CD4-positive, CD25-positive, alpha-beta regulatory T cell (primary cell): Measurements from ENCODE around the gene PRRX2. TPM values are rescaled to one million over a fixed set of nuclear protein-coding genes. Genes with fewer than 3 reads are reported as not detected.

Source experiments
- ATAC-seq, 2 donors: fragments of 150-1000 bp; cut with Tn5 transposase; one replicate each; pipeline ENCODE4 v1.10.0; 2021; ENCODE audit warnings: low read depth in 2 of 2, moderate number of reproducible peaks in 2 of 2, moderate library complexity in 1 of 2
- DNase-seq, 3 donors: peaks; one replicate each; pipeline versions ENCODE4 v3.0.0 to v3.0.0-alpha.2; 2012 to 2022; ENCODE audit warnings: mixed read lengths in 1 of 3
- H3K27ac ChIP-seq: one replicate; pipeline ENCODE4 v1.7.0; 2013; ENCODE audit warnings: mild to moderate bottlenecking, low read length; ENCODE audit not compliant: insufficient read depth, poor library complexity, severe bottlenecking
- H3K27me3 ChIP-seq: one replicate; pipeline ENCODE4 v1.7.0; 2013; ENCODE audit warnings: low read length; ENCODE audit not compliant: control insufficient read depth, insufficient read depth
- H3K36me3 ChIP-seq: one replicate; pipeline ENCODE4 v1.7.0; 2013; ENCODE audit warnings: mild to moderate bottlenecking, low read length, moderate library complexity; ENCODE audit not compliant: control insufficient read depth, insufficient read depth
- H3K4me1 ChIP-seq: 2 replicates; pipeline ENCODE4 v1.7.0; 2013; ENCODE audit warnings: mild to moderate bottlenecking, low read length; ENCODE audit not compliant: insufficient read depth, control insufficient read depth, poor library complexity, severe bottlenecking
- H3K4me3 ChIP-seq: one replicate; pipeline ENCODE4 v1.7.0; 2013; ENCODE audit warnings: low read depth, mild to moderate bottlenecking, low read length, moderate library complexity
- H3K9me3 ChIP-seq, 2 experiments: 1 replicate in 1 of 2; 2 replicates in 1 of 2; pipeline ENCODE4 v1.7.0; 2013; ENCODE audit warnings: low read length in 2 of 2, mild to moderate bottlenecking in 1 of 2, moderate library complexity in 1 of 2; ENCODE audit not compliant: control insufficient read depth in 2 of 2
- H3K27ac Mint-ChIP-seq, 3 donors: one replicate each; pipeline ENCODE4 v1.8.0; 2020 to 2022; ENCODE audit warnings: mild to moderate bottlenecking in 3 of 3, mixed read lengths in 3 of 3, moderate library complexity in 2 of 3
- H3K27me3 Mint-ChIP-seq: one replicate; pipeline ENCODE4 v1.8.0; 2022; ENCODE audit warnings: mild to moderate bottlenecking, mixed read lengths
- H3K36me3 Mint-ChIP-seq: one replicate; pipeline ENCODE4 v1.8.0; 2020; ENCODE audit warnings: mixed read lengths
- H3K4me1 Mint-ChIP-seq, 4 donors: one replicate each; pipeline ENCODE4 v1.8.0; 2020 to 2022; ENCODE audit warnings: mixed read lengths in 4 of 4, mild to moderate bottlenecking in 1 of 4
- H3K4me3 Mint-ChIP-seq, 4 donors: one replicate each; pipeline ENCODE4 v1.8.0; 2020 to 2022; ENCODE audit warnings: mild to moderate bottlenecking in 4 of 4, mixed read lengths in 4 of 4, moderate library complexity in 3 of 4
- H3K9me3 Mint-ChIP-seq, 7 donors: one replicate each; pipeline ENCODE4 v1.8.0; 2020 to 2022; ENCODE audit warnings: mixed read lengths in 7 of 7, mild to moderate bottlenecking in 3 of 7, moderate library complexity in 2 of 7
- polyA plus RNA-seq, 4 donors: library from polyadenylated mRNA; unstranded; fragments of 300-500 nt; fragmentation: Illumina TruSeq; gene quantifications; one replicate each; pipeline ENCODE4 v1.2.3, GENCODE V29; 2021
- total RNA-seq: library from RNA; stranded (reverse); gene quantifications from one replicate; pipeline ENCODE4 v1.2.3, GENCODE V29; 2022

PRRX2 gene
- total RNA-seq (not detected), polyA plus RNA-seq (not detected)

- H3K27me3 Mint-ChIP-seq = peaks cover 47% of the 10 kb centered on the region
- no peak within 1 kb of the TSS for H3K27ac Mint-ChIP-seq
- peak; percentile 16 to 35 for ATAC-seq
- H3K36me3 Mint-ChIP-seq = no peaks in the 10 kb centered on the region
- Histone ChIP-seq H3K4me1 (peaks cover 15% of the 10 kb centered on the region), H3K36me3 (no peaks in the 10 kb centered on the region), H3K27ac (no peak within 1 kb of the TSS), H3K4me3 (no peak within 1 kb of the TSS), H3K9me3 (no peaks in the 10 kb centered on the region), H3K27me3 (no peaks in the 10 kb centered on the region)
- DNase-seq = peak in 1 of 3 donors; percentile 14
- peaks cover 0 to 4% (median 0%) of the 10 kb centered on the region in 4 donors for H3K4me1 Mint-ChIP-seq
- H3K4me3 Mint-ChIP-seq = peak within 1 kb of the TSS; percentile 29 to 90 (median 73)
- H3K9me3 Mint-ChIP-seq = peaks cover 0 to 2% (median 0%) of the 10 kb centered on the region in 7 donors
Observed at GRCh38 chr9:129665389-129665775, at the start of gene PRRX2. Gene PRRX2, plus strand, starts transcription at chr9:129665647. Its CDS starts 221 bp downstream, at chr9:129665868.

GRCh38 chr9:129617167-129617566 is 48.3 kb upstream of the PRRX2 start:
- H3K4me3 ChIP-seq = no peak overlapping the region
- DNase-seq (peak in 1 of 3 donors; percentile 52), ATAC-seq (no peak)
- H3K36me3 Mint-ChIP-seq = peaks cover 4% of the 10 kb centered on the region
- H3K4me1 Mint-ChIP-seq = peaks cover 3 to 12% (median 6%) of the 10 kb centered on the region in 4 donors
- no peak overlapping the region for H3K27ac ChIP-seq
- H3K27ac Mint-ChIP-seq = no peak overlapping the region
- H3K27me3 ChIP-seq = peaks cover 9% of the 10 kb centered on the region
- peak overlapping the region in 1 of 4 donors; percentile 23 for H3K4me3 Mint-ChIP-seq
- peaks cover 10% of the 10 kb centered on the region for H3K4me1 ChIP-seq
- peaks cover 0 to 1% (median 0%) of the 10 kb centered on the region in 7 donors for H3K9me3 Mint-ChIP-seq
- no peaks in the 10 kb centered on the region for H3K36me3 ChIP-seq
- no peaks in the 10 kb centered on the region for H3K9me3 ChIP-seq
- peaks cover 49% of the 10 kb centered on the region for H3K27me3 Mint-ChIP-seq

DNA sequence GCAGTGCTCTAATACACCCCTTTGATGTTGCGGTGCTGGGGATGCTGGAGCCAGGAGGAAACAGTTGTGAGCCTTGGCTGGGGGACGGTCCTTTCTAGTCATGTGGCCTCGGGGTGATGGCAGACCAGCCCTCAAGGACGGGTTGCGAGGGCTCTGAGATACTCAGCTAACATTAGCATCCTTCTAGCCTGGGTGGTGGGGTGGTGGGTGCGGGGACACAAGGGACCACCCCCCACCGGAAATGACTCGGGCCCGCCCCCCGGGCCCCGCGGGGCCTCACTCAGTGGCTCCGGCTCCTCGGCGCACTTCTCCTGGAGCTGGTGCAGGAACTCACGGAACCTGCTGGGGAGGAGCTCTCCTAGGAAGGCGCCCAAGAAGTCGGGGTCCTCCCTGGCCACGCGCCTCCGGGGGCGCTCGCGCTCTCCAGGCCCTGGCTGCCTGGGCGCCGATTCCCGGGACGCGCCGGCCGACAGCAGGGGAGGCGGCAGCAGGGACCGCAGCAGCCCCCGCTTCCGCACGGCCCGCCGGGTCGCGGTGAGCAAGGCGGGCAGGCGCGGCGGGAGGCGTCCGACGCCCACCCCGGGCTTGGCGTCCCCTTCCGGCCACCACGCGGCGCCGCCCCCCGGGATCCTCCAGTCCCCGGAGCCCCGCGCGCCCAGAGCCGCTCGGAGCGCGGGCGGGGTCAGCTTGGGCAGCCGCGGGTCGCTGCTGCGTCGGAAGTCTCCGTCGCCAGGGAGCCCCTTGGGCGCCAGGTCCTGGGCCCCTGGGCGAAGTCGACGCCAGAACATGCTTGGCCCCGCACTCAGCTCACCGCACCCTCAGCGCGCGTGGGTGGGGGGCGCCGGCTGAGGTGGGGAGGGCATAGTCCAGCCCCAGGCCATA is 45.4 kb upstream of the PRRX2 start:
- H3K9me3 Mint-ChIP-seq = peaks cover 0 to 3% (median 0%) of the 10 kb centered on the region in 7 donors
- peaks cover 4% of the 10 kb centered on the region for H3K36me3 Mint-ChIP-seq
- no peak overlapping the region for H3K27ac Mint-ChIP-seq
- peaks cover 19% of the 10 kb centered on the region for H3K4me1 ChIP-seq
- peaks cover 10 to 27% (median 19%) of the 10 kb centered on the region in 4 donors for H3K4me1 Mint-ChIP-seq
- H3K4me3 ChIP-seq = no peak overlapping the region
- peak overlapping the region in 2 of 4 donors; percentile 53 to 55 for H3K4me3 Mint-ChIP-seq
- no peaks in the 10 kb centered on the region for H3K36me3 ChIP-seq
- peaks cover 9% of the 10 kb centered on the region for H3K27me3 ChIP-seq
- no peak for DNase-seq
- no peak for ATAC-seq
- H3K27ac ChIP-seq = no peak overlapping the region
- H3K9me3 ChIP-seq = no peaks in the 10 kb centered on the region
- H3K27me3 Mint-ChIP-seq = peaks cover 67% of the 10 kb centered on the region

DNA sequence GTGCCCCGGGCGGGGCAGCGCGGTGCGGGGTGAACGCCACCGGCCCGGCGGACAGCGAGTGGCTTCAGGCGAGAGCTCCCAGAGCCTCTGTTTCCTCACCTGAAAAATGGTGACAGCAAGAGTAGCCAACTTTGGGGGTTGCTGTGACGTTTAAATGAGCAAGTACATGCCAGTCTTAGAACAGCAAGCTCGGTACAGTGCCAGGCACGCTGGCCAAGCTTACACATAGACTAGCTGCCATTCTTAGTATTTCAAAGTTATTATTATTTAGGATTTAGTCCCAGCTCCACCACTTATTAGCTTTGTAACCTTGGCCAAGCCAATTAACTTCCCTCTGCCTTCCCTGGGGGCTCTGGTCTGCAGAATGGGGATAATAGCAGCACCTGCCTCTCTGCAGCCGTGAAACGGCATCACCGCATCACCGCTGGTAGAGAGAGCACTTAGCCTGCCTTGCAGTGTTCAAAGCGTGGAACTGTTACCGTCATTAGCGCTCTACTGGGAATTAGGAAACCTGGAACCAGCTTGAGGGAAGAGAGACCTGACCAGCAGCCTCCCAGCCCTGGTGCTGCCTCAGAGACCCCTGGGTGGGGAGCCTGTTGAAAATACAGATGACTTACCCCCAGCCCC is 44.7 kb upstream of the PRRX2 start, which contains the start of gene C9orf50:
Gene C9orf50 (minus strand): TSS at position 433 of the 627 bp plus-strand sequence. CDS start 527 bp downstream, outside the sequence.
- no peak within 1 kb of the TSS for H3K27ac Mint-ChIP-seq
- DNase-seq = no peak

DNA sequence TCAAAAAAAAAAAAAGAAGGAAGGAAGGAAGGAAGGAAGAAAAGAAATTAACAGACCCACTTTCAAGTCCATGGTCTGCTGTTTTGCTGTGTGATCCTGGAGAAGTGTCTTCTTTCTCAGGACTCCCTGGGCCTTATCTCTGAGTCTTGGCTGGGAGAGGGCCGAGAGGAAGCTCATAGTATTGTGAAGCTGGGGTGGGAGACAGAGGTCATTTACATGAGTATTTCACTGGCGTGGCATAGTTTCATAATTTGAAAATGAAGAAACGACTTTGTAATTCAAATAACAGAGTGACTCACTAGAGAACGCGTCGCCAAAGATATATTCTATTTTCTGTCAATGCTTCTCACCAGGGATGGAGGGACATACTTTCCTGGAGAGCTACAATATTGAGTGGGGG is 42.1 kb upstream of the PRRX2 start:
- peak overlapping the region in 1 of 4 donors; percentile 55 for H3K4me3 Mint-ChIP-seq
- ATAC-seq (no peak), DNase-seq (no peak)
- H3K9me3 Mint-ChIP-seq = peaks cover 0 to 3% (median 0%) of the 10 kb centered on the region in 7 donors
- H3K4me1 Mint-ChIP-seq = peaks cover 21 to 49% (median 35%) of the 10 kb centered on the region in 4 donors
- H3K27ac Mint-ChIP-seq = peak overlapping the region in 1 of 3 donors; percentile 70
- Histone ChIP-seq H3K36me3 (no peaks in the 10 kb centered on the region), H3K27me3 (peaks cover 9% of the 10 kb centered on the region), H3K27ac (no peak overlapping the region), H3K4me3 (no peak overlapping the region), H3K9me3 (no peaks in the 10 kb centered on the region), H3K4me1 (peaks cover 50% of the 10 kb centered on the region)
- H3K36me3 Mint-ChIP-seq = peaks cover 4% of the 10 kb centered on the region
- H3K27me3 Mint-ChIP-seq = peaks cover 54% of the 10 kb centered on the region

More for the DNA sequence above, 44.7 kb upstream of the PRRX2 start, which contains the start of gene C9orf50:
- H3K36me3 ChIP-seq = no peaks in the 10 kb centered on the region
- H3K9me3 Mint-ChIP-seq = peaks cover 0 to 3% (median 0%) of the 10 kb centered on the region in 7 donors
- ATAC-seq = no peak
- peaks cover 4% of the 10 kb centered on the region for H3K36me3 Mint-ChIP-seq
- H3K4me1 Mint-ChIP-seq = peaks cover 11 to 31% (median 22%) of the 10 kb centered on the region in 4 donors
- peaks cover 69% of the 10 kb centered on the region for H3K27me3 Mint-ChIP-seq
- no peak within 1 kb of the TSS for H3K27ac ChIP-seq
- H3K27me3 ChIP-seq = peaks cover 9% of the 10 kb centered on the region
- H3K9me3 ChIP-seq = no peaks in the 10 kb centered on the region
- no peak within 1 kb of the TSS for H3K4me3 ChIP-seq
- H3K4me3 Mint-ChIP-seq = peak within 1 kb of the TSS in 2 of 4 donors; percentile 13 to 66
- peaks cover 26% of the 10 kb centered on the region for H3K4me1 ChIP-seq

DNA sequence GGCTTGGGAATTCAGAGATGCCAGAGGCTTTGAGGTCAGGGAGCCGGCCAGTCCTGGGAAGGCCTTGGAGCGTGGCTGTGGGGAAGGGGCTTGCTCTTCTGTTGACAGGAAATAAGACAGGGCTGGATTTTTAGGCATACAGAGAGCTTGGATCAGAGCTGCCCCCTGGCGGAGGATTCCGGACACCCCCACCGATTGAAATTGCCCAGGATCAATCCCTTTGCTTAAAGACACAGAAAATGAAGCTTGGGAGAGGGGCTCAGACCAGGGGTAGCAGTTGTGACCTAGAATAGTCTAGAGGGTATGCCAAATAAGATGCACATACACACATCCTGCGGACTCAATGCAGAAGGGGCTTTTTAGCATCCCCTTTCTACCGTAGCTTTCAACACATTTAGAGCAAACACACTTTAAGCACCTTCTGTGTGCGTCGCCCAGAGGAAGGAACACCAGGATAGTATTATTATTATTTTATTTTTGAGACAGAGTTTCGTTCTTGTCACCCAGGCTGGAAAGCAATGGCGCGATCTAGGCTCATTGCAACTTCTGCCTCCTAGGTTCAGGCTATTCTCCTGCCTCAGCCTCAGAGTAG is 41.2 kb upstream of the PRRX2 start:
- H3K36me3 Mint-ChIP-seq = no peaks in the 10 kb centered on the region
- H3K4me1 ChIP-seq = peaks cover 52% of the 10 kb centered on the region
- H3K36me3 ChIP-seq = no peaks in the 10 kb centered on the region
- H3K9me3 Mint-ChIP-seq = peaks cover 0 to 2% (median 0%) of the 10 kb centered on the region in 7 donors
- peak overlapping the region; percentile 94 for H3K27ac ChIP-seq
- no peaks in the 10 kb centered on the region for H3K9me3 ChIP-seq
- DNase-seq (peak; percentile 45 to 72 (median 56)), ATAC-seq (no peak)
- H3K4me3 Mint-ChIP-seq = peak overlapping the region; percentile 87 to 93 (median 90)
- peaks cover 46% of the 10 kb centered on the region for H3K27me3 Mint-ChIP-seq
- H3K27ac Mint-ChIP-seq = peak overlapping the region; percentile 80 to 95 (median 91)
- peaks cover 17 to 55% (median 39%) of the 10 kb centered on the region in 4 donors for H3K4me1 Mint-ChIP-seq
- H3K27me3 ChIP-seq = peaks cover 6% of the 10 kb centered on the region
- no peak overlapping the region for H3K4me3 ChIP-seq

DNA sequence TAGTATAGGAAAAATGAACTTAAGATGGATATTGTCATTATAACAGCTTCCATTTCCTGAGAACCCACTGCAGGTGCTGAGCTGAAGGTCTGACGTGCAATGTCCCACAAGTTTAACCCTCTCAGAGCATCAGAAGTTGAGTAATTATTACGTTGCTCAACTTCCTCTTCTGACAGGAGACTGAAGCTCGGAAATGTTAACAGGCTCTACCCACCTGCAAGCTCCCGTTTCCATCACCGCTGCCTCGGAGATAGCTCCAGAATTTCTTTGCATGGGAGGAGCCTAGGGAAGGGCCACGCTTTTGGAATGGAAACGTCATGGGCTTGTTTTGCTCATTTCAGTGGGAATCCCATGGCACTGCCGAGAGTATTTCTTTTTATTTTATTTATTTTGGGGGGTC is 40.5 kb upstream of the PRRX2 start:
- Mint-ChIP-seq H3K9me3 (peaks cover 0 to 2% (median 0%) of the 10 kb centered on the region in 7 donors), H3K4me3 (peak overlapping the region; percentile 87 to 93 (median 90)), H3K27me3 (peaks cover 41% of the 10 kb centered on the region), H3K4me1 (peaks cover 20 to 58% (median 41%) of the 10 kb centered on the region in 4 donors), H3K36me3 (no peaks in the 10 kb centered on the region), H3K27ac (peak overlapping the region; percentile 43 to 95 (median 91))
- ATAC-seq (peak; percentile 40 to 41), DNase-seq (peak; percentile 21 to 72 (median 62))
- Histone ChIP-seq H3K36me3 (no peaks in the 10 kb centered on the region), H3K9me3 (no peaks in the 10 kb centered on the region), H3K27ac (peak overlapping the region; percentile 94), H3K4me1 (peaks cover 50% of the 10 kb centered on the region), H3K4me3 (peak overlapping the region; percentile 45), H3K27me3 (peaks cover 6% of the 10 kb centered on the region)
